Testis (tissue), 2 donors: ENCODE data around the gene SLC22A9.

Experiments used
- POLR2A ChIP-seq: fragments of 450-650 bp; IDR thresholded peaks from one replicate; pipeline ENCODE4 v1.6.1; 2017; ENCODE audit warnings: antibody characterized with exemption, mild to moderate bottlenecking, moderate library complexity
- TF ChIP-seq, protein P1 (sequence below), 3 experiments: fragments of 450-650 bp in 2 of 3; fragments of 200-600 bp in 1 of 3; sonication (generic) in 1 of 3; IDR thresholded peaks; one replicate each; pipeline ENCODE4 v1.5.1; 2016 to 2019; ENCODE audit warnings: antibody characterized with exemption in 3 of 3, mild to moderate bottlenecking in 2 of 3, moderate library complexity in 1 of 3

DNA sequence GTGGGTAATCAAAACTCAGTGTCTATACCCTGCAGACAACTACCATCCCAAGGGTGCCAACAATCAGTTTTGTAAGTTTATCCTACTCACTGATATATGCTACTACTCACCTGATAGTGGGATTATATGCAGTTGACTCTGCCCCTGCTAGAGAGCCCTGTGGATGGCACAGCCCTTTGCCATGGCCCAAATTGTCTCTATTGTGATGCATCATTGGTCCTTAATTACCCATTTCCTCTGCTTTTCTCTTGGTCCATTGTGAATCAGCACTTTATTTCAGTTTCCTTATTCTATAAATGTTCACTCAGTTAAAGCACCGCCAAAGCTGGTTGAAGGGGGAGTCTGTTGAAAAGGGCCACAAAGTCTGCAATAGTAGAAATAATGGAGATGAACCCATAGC lies 79.1 kb downstream of the SLC22A9 start:
- TF ChIP-seq, protein P1, sequence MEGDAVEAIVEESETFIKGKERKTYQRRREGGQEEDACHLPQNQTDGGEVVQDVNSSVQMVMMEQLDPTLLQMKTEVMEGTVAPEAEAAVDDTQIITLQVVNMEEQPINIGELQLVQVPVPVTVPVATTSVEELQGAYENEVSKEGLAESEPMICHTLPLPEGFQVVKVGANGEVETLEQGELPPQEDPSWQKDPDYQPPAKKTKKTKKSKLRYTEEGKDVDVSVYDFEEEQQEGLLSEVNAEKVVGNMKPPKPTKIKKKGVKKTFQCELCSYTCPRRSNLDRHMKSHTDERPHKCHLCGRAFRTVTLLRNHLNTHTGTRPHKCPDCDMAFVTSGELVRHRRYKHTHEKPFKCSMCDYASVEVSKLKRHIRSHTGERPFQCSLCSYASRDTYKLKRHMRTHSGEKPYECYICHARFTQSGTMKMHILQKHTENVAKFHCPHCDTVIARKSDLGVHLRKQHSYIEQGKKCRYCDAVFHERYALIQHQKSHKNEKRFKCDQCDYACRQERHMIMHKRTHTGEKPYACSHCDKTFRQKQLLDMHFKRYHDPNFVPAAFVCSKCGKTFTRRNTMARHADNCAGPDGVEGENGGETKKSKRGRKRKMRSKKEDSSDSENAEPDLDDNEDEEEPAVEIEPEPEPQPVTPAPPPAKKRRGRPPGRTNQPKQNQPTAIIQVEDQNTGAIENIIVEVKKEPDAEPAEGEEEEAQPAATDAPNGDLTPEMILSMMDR (IDR thresholded peaks at IDR 0.05), result no peak
- no peak for TF ChIP-seq POLR2A
